Calu3 (cell line): ENCODE results near the gene ARHGAP15. TPM values are rescaled to one million over a fixed set of nuclear protein-coding genes. Genes with fewer than 3 reads are reported as not detected.

ENCODE experiments used
- BruUV-seq: library from RNA; stranded (reverse); fragments of 400-500 nt; replicated peaks from 2 replicates; lab custom pipeline; 2021; lab: Mats Ljungman, UMichigan
- CTCF ChIA-PET: fragments of 300-600 bp; sonication (Branson Sonifier 250); formaldehyde crosslinking; loops from one replicate; lab custom pipeline; 2022; ENCODE audit warnings: antibody characterized with exemption; lab: Charles Lee
- DNase-seq: peaks from one replicate; pipeline ENCODE4 v3.0.0; 2022
- H3K27ac Mint-ChIP-seq: one replicate; pipeline ENCODE4 v1.8.0; 2022; ENCODE audit warnings: mixed read lengths; ENCODE audit not compliant: unreplicated experiment
- H3K27me3 Mint-ChIP-seq: one replicate; pipeline ENCODE4 v1.8.0; 2022; ENCODE audit warnings: mixed read lengths; ENCODE audit not compliant: unreplicated experiment
- H3K36me3 Mint-ChIP-seq: one replicate; pipeline ENCODE4 v1.8.0; 2022; ENCODE audit warnings: mild to moderate bottlenecking, moderate library complexity, mixed read lengths; ENCODE audit not compliant: insufficient read depth, unreplicated experiment
- H3K4me1 Mint-ChIP-seq: one replicate; pipeline ENCODE4 v1.8.0; 2022; ENCODE audit warnings: mild to moderate bottlenecking, low read depth, mixed read lengths; ENCODE audit not compliant: unreplicated experiment
- H3K4me3 Mint-ChIP-seq: one replicate; pipeline ENCODE4 v1.8.0; 2022; ENCODE audit warnings: mild to moderate bottlenecking, low read depth, moderate library complexity, mixed read lengths; ENCODE audit not compliant: unreplicated experiment
- H3K9me3 Mint-ChIP-seq: one replicate; pipeline ENCODE4 v1.8.0; 2022; ENCODE audit warnings: low read depth, mixed read lengths; ENCODE audit not compliant: unreplicated experiment
- intact Hi-C: fragments of 100-400 bp; cut with micrococcal nuclease; formaldehyde crosslinking; loops from one replicate; pipeline ENCODE4 v1.10.0; 2022; ENCODE audit not compliant: unreplicated experiment
- total RNA-seq: library from RNA; stranded (reverse); gene quantifications from 2 replicates; pipeline ENCODE4 v1.2.3, GENCODE V29; 2022
- TF ChIP-seq, protein P1 (sequence below): fragments of 200-600 bp; IDR thresholded peaks from one replicate; pipeline ENCODE4 v1.8.0; 2022; ENCODE audit warnings: antibody characterized with exemption; ENCODE audit not compliant: unreplicated experiment

The ARHGAP15 gene
- total RNA-seq, 1 experiment from 2014 or later: not detected

- H3K9me3 Mint-ChIP-seq: peaks cover under 1% of the 10 kb centered on the region
- no TSS peak for BruUV-seq
- no peak overlapping the region for H3K27ac Mint-ChIP-seq
- H3K36me3 Mint-ChIP-seq: no peaks in the 10 kb centered on the region
- H3K4me1 Mint-ChIP-seq: no peaks in the 10 kb centered on the region
- no peak for DNase-seq
- H3K27me3 Mint-ChIP-seq: no peaks in the 10 kb centered on the region
- CTCF ChIA-PET: interaction anchor here (0.7 kb wide), 1 partner anchor 350 kb away, joined by 3 read pairs; no protein-coding TSS in a partner anchor
- no peak overlapping the region for H3K4me3 Mint-ChIP-seq
- TF ChIP-seq, protein P1, sequence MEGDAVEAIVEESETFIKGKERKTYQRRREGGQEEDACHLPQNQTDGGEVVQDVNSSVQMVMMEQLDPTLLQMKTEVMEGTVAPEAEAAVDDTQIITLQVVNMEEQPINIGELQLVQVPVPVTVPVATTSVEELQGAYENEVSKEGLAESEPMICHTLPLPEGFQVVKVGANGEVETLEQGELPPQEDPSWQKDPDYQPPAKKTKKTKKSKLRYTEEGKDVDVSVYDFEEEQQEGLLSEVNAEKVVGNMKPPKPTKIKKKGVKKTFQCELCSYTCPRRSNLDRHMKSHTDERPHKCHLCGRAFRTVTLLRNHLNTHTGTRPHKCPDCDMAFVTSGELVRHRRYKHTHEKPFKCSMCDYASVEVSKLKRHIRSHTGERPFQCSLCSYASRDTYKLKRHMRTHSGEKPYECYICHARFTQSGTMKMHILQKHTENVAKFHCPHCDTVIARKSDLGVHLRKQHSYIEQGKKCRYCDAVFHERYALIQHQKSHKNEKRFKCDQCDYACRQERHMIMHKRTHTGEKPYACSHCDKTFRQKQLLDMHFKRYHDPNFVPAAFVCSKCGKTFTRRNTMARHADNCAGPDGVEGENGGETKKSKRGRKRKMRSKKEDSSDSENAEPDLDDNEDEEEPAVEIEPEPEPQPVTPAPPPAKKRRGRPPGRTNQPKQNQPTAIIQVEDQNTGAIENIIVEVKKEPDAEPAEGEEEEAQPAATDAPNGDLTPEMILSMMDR: no peak
- intact Hi-C loops: no loop called here
Measured at GRCh38 chr2:143697744-143698143, 568.5 kb downstream of the ARHGAP15 start.

- Mint-ChIP-seq H3K9me3 (peaks cover 2% of the 10 kb centered on the region), H3K4me3 (no peak overlapping the region), H3K4me1 (no peaks in the 10 kb centered on the region), H3K36me3 (no peaks in the 10 kb centered on the region), H3K27ac (no peak overlapping the region), H3K27me3 (no peaks in the 10 kb centered on the region)
- DNase-seq: no peak
- CTCF ChIA-PET: no interaction called here
- TF ChIP-seq, protein P1: no peak
- BruUV-seq: no TSS peak
- intact Hi-C loops: no loop called here
Measured at GRCh38 chr2:143698352-143698751, 569.1 kb downstream of the ARHGAP15 start.

DNA sequence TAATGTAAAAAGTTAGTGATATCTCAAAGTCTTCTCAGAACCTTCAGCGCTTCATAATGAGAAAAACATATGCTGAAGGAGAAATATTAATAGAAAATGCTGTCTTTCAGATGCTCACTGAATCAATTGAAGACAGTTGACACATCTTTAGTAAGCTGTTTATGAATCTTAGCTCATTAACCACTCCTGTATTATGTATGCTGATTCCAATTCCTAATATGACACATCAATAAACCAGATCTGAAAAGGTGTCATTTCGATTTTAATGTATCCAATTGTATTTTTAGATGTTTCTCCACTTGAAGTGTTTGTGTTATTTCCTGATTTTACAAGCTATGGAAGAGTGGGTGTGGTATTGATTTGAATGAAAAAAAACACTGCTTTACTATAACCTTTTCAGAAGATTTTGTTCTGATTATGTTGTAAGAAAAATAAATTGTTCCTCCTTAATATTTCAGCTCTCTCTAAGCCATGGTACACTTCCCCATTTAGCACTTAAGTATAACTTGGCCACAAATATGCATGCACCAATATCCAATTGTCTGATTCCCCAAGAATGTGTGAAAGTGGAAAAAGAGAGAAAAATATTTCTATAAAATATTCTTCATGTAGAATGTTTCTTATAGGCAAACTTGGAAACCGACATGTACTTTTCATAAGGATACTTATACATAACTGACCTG, 569.8 kb downstream of the ARHGAP15 start:
- intact Hi-C loops: no loop called here
- H3K4me1 Mint-ChIP-seq: no peaks in the 10 kb centered on the region
- no peak overlapping the region for H3K27ac Mint-ChIP-seq
- no peak for DNase-seq
- TF ChIP-seq, protein P1: no peak
- H3K27me3 Mint-ChIP-seq: no peaks in the 10 kb centered on the region
- no peak overlapping the region for H3K4me3 Mint-ChIP-seq
- no peaks in the 10 kb centered on the region for H3K36me3 Mint-ChIP-seq
- no TSS peak for BruUV-seq
- CTCF ChIA-PET: no interaction called here
- peaks cover 2% of the 10 kb centered on the region for H3K9me3 Mint-ChIP-seq

DNA sequence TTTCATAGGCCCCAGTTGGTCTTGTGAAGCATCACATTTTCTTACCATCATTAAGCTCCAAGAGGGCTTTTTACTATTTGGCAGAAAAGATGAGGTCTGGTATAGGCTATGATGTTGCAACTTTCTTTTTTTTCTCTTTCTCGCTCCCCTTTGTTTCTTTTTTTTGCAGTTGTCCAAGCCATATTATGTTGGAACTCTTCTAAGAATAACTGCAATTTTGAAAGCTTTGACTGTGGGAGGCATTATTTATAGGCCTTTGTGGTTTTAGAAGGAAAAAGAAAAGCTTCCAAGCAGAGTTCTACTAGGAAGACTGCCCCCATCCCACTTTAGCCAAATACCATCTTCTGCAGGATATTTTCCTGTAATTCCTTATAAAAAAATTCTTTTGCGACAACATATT, 571.6 kb downstream of the ARHGAP15 start:
- intact Hi-C loops: no loop called here
- peaks cover 9% of the 10 kb centered on the region for H3K4me1 Mint-ChIP-seq
- no peak overlapping the region for H3K4me3 Mint-ChIP-seq
- CTCF ChIA-PET: no interaction called here
- H3K27me3 Mint-ChIP-seq: no peaks in the 10 kb centered on the region
- no TSS peak for BruUV-seq
- H3K27ac Mint-ChIP-seq: no peak overlapping the region
- no peaks in the 10 kb centered on the region for H3K36me3 Mint-ChIP-seq
- peaks cover 2% of the 10 kb centered on the region for H3K9me3 Mint-ChIP-seq
- TF ChIP-seq, protein P1: no peak
- DNase-seq: no peak
